OCI-LY1 (cell line): ENCODE data around the gene DPH1.

Experiments
- H2AFZ ChIP-seq: fragments of 200-600 bp; sonication (generic), shearing (Covaris generic); 2 replicates; pipeline ENCODE4 v1.6.0; 2014; ENCODE audit warnings: antibody characterized with exemption, mild to moderate bottlenecking, low read length
- H3F3A ChIP-seq: fragments of 200-600 bp; sonication (generic), shearing (Covaris generic); 2 replicates; pipeline ENCODE4 v1.6.0; 2014; ENCODE audit warnings: mild to moderate bottlenecking, antibody characterized with exemption, low read length, moderate library complexity; ENCODE audit not compliant: insufficient read depth
- H3K27ac ChIP-seq: fragments of 200-600 bp; sonication (generic); 2 replicates; pipeline ENCODE4 v1.5.1; 2014; ENCODE audit warnings: low read length, mixed run types, mild to moderate bottlenecking, low read depth; ENCODE audit not compliant: poor library complexity, severe bottlenecking
- H3K27me3 ChIP-seq: fragments of 200-600 bp; sonication (generic); 2 replicates; pipeline ENCODE4 v1.6.0; 2014; ENCODE audit warnings: antibody characterized with exemption, mild to moderate bottlenecking, low read length, moderate library complexity; ENCODE audit not compliant: insufficient read depth
- H3K36me3 ChIP-seq: fragments of 200-600 bp; sonication (generic); 2 replicates; pipeline ENCODE4 v1.6.1; 2014; ENCODE audit warnings: mild to moderate bottlenecking, antibody characterized with exemption, low read length, moderate library complexity, mixed read lengths; ENCODE audit not compliant: insufficient read depth
- H3K4me1 ChIP-seq: fragments of 200-600 bp; sonication (generic); 2 replicates; pipeline ENCODE4 v1.5.1; 2014; ENCODE audit warnings: mild to moderate bottlenecking, low read length, moderate library complexity; ENCODE audit not compliant: insufficient read depth, severe bottlenecking
- H3K4me2 ChIP-seq: fragments of 200-600 bp; sonication (generic), shearing (Covaris generic); 2 replicates; pipeline ENCODE4 v1.6.1; 2014; ENCODE audit warnings: low read length
- H3K4me3 ChIP-seq: fragments of 200-600 bp; sonication (generic); 2 replicates; pipeline ENCODE4 v1.5.1; 2014; ENCODE audit warnings: low read length, low read depth, mild to moderate bottlenecking, mixed read lengths; ENCODE audit not compliant: poor library complexity, severe bottlenecking
- H3K79me2 ChIP-seq: fragments of 200-600 bp; shearing (Covaris generic); 2 replicates; pipeline ENCODE4 v1.6.1; 2016; ENCODE audit warnings: mixed run types, low read length, mixed read lengths; ENCODE audit not compliant: insufficient read depth
- H3K9ac ChIP-seq: fragments of 200-600 bp; sonication (generic), shearing (Covaris generic); 2 replicates; pipeline ENCODE4 v1.6.1; 2014; ENCODE audit warnings: mild to moderate bottlenecking, low read length, mixed read lengths
- H3K9me2 ChIP-seq: fragments of 200-600 bp; sonication (generic), shearing (Covaris generic); 2 replicates; pipeline ENCODE4 v1.6.1; 2014; ENCODE audit warnings: low read depth, mild to moderate bottlenecking, low read length, mixed read lengths
- H3K9me3 ChIP-seq: fragments of 200-600 bp; shearing (Covaris generic); 2 replicates; pipeline ENCODE4 v1.6.1; 2014; ENCODE audit warnings: low read length, mixed read lengths
- H4K20me1 ChIP-seq: fragments of 200-600 bp; sonication (generic), shearing (Covaris generic); 2 replicates; pipeline ENCODE4 v1.6.0; 2016; ENCODE audit warnings: mild to moderate bottlenecking, low read length; ENCODE audit not compliant: insufficient read depth
- CTCF ChIP-seq: fragments of 200-600 bp; sonication (generic), shearing (Covaris generic); IDR thresholded peaks from 2 replicates; pipeline ENCODE4 v1.5.1; 2017; ENCODE audit warnings: mild to moderate bottlenecking, antibody characterized with exemption, low read length, moderate library complexity, mixed read lengths
- EZH2 ChIP-seq: fragments of 200-600 bp; sonication (generic), shearing (Covaris generic); IDR thresholded peaks from 2 replicates; pipeline ENCODE4 v1.8.0; 2017; ENCODE audit warnings: borderline replicate concordance, mixed run types, mild to moderate bottlenecking, antibody characterized with exemption, low read length, moderate library complexity, mixed read lengths

Gene DPH1

GRCh38 chr17:2065949-2066400, 36.0 kb downstream of the DPH1 start:
- Histone ChIP-seq H3K36me3 (peaks cover 21% of the 10 kb centered on the region; the same call in 1 of the 2 replicates), H3K9me2 (no peaks in the 10 kb centered on the region), H4K20me1 (no peaks in the 10 kb centered on the region), H3K9ac (no peak overlapping the region), H3K79me2 (no peaks in the 10 kb centered on the region), H3K4me1 (peaks cover 34% of the 10 kb centered on the region), H3K27me3 (no peaks in the 10 kb centered on the region), H3K9me3 (no peaks in the 10 kb centered on the region), H3F3A (no peaks in the 10 kb centered on the region), H3K4me2 (no peak overlapping the region), H3K27ac (no peak overlapping the region), H3K4me3 (no peak overlapping the region), H2AFZ (no peak overlapping the region)
- no peak for TF ChIP-seq CTCF
- no peak for TF ChIP-seq EZH2

GRCh38 chr17:2067048-2067561, 37.2 kb downstream of the DPH1 start:
- Histone ChIP-seq H3F3A (no peaks in the 10 kb centered on the region), H3K36me3 (peaks cover 23% of the 10 kb centered on the region)

GRCh38 chr17:2067608-2068024, 37.7 kb downstream of the DPH1 start:
- Histone ChIP-seq H3K4me3 (no peak overlapping the region), H3F3A (no peaks in the 10 kb centered on the region), H3K27ac (no peak overlapping the region), H4K20me1 (no peaks in the 10 kb centered on the region), H3K27me3 (no peaks in the 10 kb centered on the region), H2AFZ (no peak overlapping the region), H3K36me3 (peaks cover 19% of the 10 kb centered on the region), H3K9me2 (no peaks in the 10 kb centered on the region), H3K9ac (no peak overlapping the region), H3K79me2 (no peaks in the 10 kb centered on the region), H3K4me1 (peaks cover 39% of the 10 kb centered on the region), H3K9me3 (no peaks in the 10 kb centered on the region), H3K4me2 (no peak overlapping the region)
- no peak for TF ChIP-seq CTCF
- TF ChIP-seq EZH2, result no peak

More at GRCh38 chr17:2067048-2067561, 37.2 kb downstream of the DPH1 start:
- Histone ChIP-seq H3K9me3 (no peaks in the 10 kb centered on the region), H2AFZ (no peak overlapping the region), H3K4me1 (peaks cover 39% of the 10 kb centered on the region), H3K4me2 (no peak overlapping the region), H3K27ac (no peak overlapping the region), H3K4me3 (no peak overlapping the region), H3K9ac (no peak overlapping the region), H4K20me1 (no peaks in the 10 kb centered on the region), H3K27me3 (no peaks in the 10 kb centered on the region), H3K79me2 (no peaks in the 10 kb centered on the region), H3K9me2 (no peaks in the 10 kb centered on the region)
- TF ChIP-seq EZH2 (no peak), CTCF (no peak)
